Gastroesophageal sphincter (tissue), 4 donors: ENCODE measurements around the gene SPATA17. TPM values are rescaled to one million over a fixed set of nuclear protein-coding genes. Genes with fewer than 3 reads are reported as not detected.

Experiments used
- ATAC-seq: fragments of 150-250 bp; one replicate; pipeline ENCODE4 v1.9.1; 2016; ENCODE audit warnings: mild to moderate bottlenecking, moderate library complexity
- H3K27ac ChIP-seq, 4 donors: fragments of 200-600 bp; sonication (generic) in 3 of 4; 1 replicate in 3 of 4; 2 replicates in 1 of 4; pipeline ENCODE4 v1.5.1; 2016 to 2019
- H3K27me3 ChIP-seq: fragments of 200-600 bp; sonication (generic); one replicate; pipeline ENCODE4 v1.5.1; 2019
- H3K36me3 ChIP-seq, 2 donors: fragments of 200-600 bp; sonication (generic); one replicate each; pipeline ENCODE4 v1.5.1; 2019; ENCODE audit warnings: control low read depth in 1 of 2
- H3K4me1 ChIP-seq, 3 donors: fragments of 200-600 bp; sonication (generic); 1 replicate in 2 of 3; 2 replicates in 1 of 3; pipeline ENCODE4 v1.5.1; 2016 to 2019; ENCODE audit warnings: control low read depth in 2 of 3
- H3K4me3 ChIP-seq, 2 donors: fragments of 200-600 bp; sonication (generic); one replicate each; pipeline ENCODE4 v1.5.1; 2019; ENCODE audit warnings: mild to moderate bottlenecking in 1 of 2, moderate library complexity in 1 of 2
- H3K9me3 ChIP-seq, 3 donors: fragments of 200-600 bp; sonication (generic); one replicate each; pipeline ENCODE4 v1.5.1; 2017 to 2019; ENCODE audit warnings: control low read depth in 2 of 3
- EP300 ChIP-seq: sonication (generic); formaldehyde crosslinking; IDR thresholded peaks from one replicate; pipeline ENCODE4 v1.6.1; 2017; ENCODE audit warnings: antibody characterized with exemption, mild to moderate bottlenecking
- POLR2A ChIP-seq, 2 donors: fragments of 450-650 bp; IDR thresholded peaks; one replicate each; pipeline ENCODE4 v1.6.1; 2017; ENCODE audit warnings: antibody characterized with exemption in 2 of 2, mild to moderate bottlenecking in 2 of 2, moderate library complexity in 1 of 2
- POLR2AphosphoS5 ChIP-seq: sonication (generic); formaldehyde crosslinking; IDR thresholded peaks from one replicate; pipeline ENCODE4 v1.6.1; 2017; ENCODE audit warnings: antibody characterized with exemption
- WGBS, 2 donors: methylation state at CpG; one replicate each; pipeline ENCODE4 v1.1.5; 2018; ENCODE audit warnings: low coverage in 1 of 2; 5-methylcytosine and 5-hydroxymethylcytosine counted together
- total RNA-seq, 4 donors: library from RNA; depleted of rRNA; stranded (reverse); fragments of >200 nt; gene quantifications; one replicate each; pipeline ENCODE4 v1.1.0, GENCODE V29; 2016
- TF ChIP-seq, protein P1 (sequence below), 4 experiments: fragments of 200-600 bp in 2 of 4; fragments of 450-650 bp in 2 of 4; sonication (generic) in 1 of 4; IDR thresholded peaks; one replicate each; pipeline ENCODE4 v1.5.1; 2017 to 2019; ENCODE audit warnings: antibody characterized with exemption in 4 of 4, mild to moderate bottlenecking in 2 of 4, moderate library complexity in 2 of 4

SPATA17 gene
- total RNA-seq, 4 donors from 2014 or later = 0.13 to 0.62 (median 0.19) TPM; not detected in 1

DNA sequence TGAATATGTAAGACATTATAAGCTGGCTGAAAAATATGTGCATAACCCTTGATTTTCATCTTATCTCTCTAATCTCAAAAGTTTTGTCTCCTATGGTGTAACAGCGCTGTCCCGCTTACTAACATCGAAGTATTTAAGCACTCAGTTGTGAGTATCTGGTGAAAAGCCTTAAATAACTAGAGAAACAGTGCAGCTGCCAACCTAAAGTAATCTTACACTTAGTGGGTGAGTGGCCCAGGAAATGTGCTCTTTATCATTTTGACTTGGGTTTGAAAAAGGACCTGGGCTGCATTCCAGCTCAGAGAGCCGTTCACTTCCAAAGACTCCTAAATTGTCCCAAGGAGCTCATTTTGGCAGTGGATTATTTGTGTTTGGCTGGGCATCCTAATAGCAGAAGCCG is 225.9 kb downstream of the SPATA17 start:
- WGBS, 2 donors = 11 to 22% methylated on average over 4 to 5 of the region's 5 CpGs
- ATAC-seq = no peak
- no peak overlapping the region for H3K4me3 ChIP-seq
- peaks cover 0 to 9% (median 0%) of the 10 kb centered on the region in 3 donors for H3K9me3 ChIP-seq
- TF ChIP-seq POLR2A (IDR thresholded peaks at IDR 0.05) = no peak
- no peak for TF ChIP-seq EP300
- TF ChIP-seq, protein P1, sequence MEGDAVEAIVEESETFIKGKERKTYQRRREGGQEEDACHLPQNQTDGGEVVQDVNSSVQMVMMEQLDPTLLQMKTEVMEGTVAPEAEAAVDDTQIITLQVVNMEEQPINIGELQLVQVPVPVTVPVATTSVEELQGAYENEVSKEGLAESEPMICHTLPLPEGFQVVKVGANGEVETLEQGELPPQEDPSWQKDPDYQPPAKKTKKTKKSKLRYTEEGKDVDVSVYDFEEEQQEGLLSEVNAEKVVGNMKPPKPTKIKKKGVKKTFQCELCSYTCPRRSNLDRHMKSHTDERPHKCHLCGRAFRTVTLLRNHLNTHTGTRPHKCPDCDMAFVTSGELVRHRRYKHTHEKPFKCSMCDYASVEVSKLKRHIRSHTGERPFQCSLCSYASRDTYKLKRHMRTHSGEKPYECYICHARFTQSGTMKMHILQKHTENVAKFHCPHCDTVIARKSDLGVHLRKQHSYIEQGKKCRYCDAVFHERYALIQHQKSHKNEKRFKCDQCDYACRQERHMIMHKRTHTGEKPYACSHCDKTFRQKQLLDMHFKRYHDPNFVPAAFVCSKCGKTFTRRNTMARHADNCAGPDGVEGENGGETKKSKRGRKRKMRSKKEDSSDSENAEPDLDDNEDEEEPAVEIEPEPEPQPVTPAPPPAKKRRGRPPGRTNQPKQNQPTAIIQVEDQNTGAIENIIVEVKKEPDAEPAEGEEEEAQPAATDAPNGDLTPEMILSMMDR (IDR thresholded peaks at IDR 0.05) = no peak
- TF ChIP-seq POLR2AphosphoS5 = no peak
- peaks cover 0 to 16% (median 0%) of the 10 kb centered on the region in 3 donors for H3K4me1 ChIP-seq
- no peaks in the 10 kb centered on the region for H3K27me3 ChIP-seq
- H3K36me3 ChIP-seq = no peaks in the 10 kb centered on the region
- H3K27ac ChIP-seq = no peak overlapping the region

DNA sequence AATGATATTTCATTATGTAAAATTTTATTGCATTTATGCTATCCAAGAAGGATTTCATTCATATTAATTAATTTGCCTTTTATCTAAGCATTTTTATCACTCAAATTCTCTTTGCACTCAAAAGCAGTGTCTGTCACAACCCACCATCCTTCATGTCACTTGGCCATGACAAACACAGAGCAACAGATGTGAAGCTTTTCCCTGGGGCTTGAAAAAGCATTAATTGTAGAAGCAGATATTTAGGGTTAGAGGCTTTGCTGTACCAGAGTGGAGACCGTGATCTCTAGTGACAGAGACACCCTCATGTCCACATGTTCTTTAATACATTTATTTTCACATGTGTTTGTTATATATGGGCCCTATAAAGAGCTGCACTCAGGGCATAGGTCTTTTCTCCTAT is 230.5 kb downstream of the SPATA17 start:
- Histone ChIP-seq H3K4me3 (no peak overlapping the region), H3K27ac (no peak overlapping the region), H3K9me3 (peaks cover 0 to 9% (median 0%) of the 10 kb centered on the region in 3 donors), H3K4me1 (peaks cover 0 to 11% (median 0%) of the 10 kb centered on the region in 3 donors), H3K27me3 (no peaks in the 10 kb centered on the region), H3K36me3 (no peaks in the 10 kb centered on the region)
- no peak for ATAC-seq
- WGBS, 2 donors = 72 to 83% methylated on average over 1 of the region's 1 CpG
- TF ChIP-seq POLR2AphosphoS5 (no peak), POLR2A (IDR thresholded peaks at IDR 0.05) (no peak), EP300 (no peak)
- TF ChIP-seq, protein P1 (IDR thresholded peaks at IDR 0.05) = no peak

DNA sequence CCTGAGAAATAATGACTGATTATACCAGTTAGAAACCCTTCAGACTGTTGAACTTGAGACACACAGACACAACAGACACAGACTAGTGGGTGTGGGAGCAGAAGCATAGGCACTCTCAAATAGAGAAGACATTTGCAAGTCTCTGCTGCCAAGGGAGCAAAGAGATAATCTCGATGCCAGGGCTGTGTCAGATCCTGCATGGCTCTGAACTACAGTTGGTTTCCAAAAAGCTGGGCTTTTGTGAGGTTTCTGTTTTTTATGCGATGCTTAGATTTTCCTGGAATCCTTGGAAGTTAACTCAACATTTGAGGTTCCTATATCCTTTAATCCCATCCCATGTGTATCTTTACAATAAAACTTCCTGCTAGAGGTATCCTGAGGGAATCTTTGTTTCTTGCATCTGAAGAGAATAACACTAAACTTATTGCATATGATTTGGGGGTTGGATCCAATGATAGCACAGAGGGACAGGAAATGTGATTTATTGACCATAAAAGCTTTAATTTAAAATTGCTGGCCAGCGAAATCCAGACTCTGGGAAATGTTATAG is 236.4 kb downstream of the SPATA17 start:
- Histone ChIP-seq H3K36me3 (no peaks in the 10 kb centered on the region), H3K9me3 (no peaks in the 10 kb centered on the region), H3K4me1 (no peaks in the 10 kb centered on the region), H3K27ac (no peak overlapping the region), H3K27me3 (no peaks in the 10 kb centered on the region), H3K4me3 (no peak overlapping the region)
- ATAC-seq = no peak
- TF ChIP-seq POLR2A (IDR thresholded peaks at IDR 0.05) = no peak
- no peak for TF ChIP-seq EP300
- TF ChIP-seq POLR2AphosphoS5 = no peak
- 76 to 83% methylated on average over 3 of the region's 3 CpGs for WGBS, 2 donors

DNA sequence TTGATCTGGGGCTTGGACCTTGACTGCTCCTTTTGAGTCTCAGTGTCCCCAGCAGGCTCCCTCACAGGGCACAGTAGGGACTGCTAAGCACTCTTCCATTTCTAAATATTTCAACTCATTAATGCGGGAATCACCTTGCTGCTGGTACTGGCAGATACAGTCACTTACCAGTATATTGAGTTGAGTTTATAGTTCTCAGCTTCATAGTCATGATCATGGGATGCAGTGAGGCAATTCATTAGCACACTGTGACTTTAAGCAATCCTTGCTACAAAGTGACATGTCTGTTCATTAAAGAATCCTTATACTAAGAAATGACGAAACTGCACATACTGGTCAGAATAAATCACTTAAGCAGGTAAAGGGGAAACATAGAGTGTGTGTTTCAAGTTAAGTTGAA is 240.8 kb downstream of the SPATA17 start:
- no peaks in the 10 kb centered on the region for H3K36me3 ChIP-seq
- H3K9me3 ChIP-seq = no peaks in the 10 kb centered on the region
- H3K4me1 ChIP-seq = no peaks in the 10 kb centered on the region
- H3K27me3 ChIP-seq = no peaks in the 10 kb centered on the region
- H3K27ac ChIP-seq = no peak overlapping the region
- ATAC-seq = no peak
- TF ChIP-seq POLR2A (IDR thresholded peaks at IDR 0.05) (no peak), EP300 (no peak), POLR2AphosphoS5 (no peak)
- TF ChIP-seq, protein P1 (IDR thresholded peaks at IDR 0.05) = no peak
- 94 to 100% methylated on average over 2 of the region's 2 CpGs for WGBS, 2 donors
- no peak overlapping the region for H3K4me3 ChIP-seq

DNA sequence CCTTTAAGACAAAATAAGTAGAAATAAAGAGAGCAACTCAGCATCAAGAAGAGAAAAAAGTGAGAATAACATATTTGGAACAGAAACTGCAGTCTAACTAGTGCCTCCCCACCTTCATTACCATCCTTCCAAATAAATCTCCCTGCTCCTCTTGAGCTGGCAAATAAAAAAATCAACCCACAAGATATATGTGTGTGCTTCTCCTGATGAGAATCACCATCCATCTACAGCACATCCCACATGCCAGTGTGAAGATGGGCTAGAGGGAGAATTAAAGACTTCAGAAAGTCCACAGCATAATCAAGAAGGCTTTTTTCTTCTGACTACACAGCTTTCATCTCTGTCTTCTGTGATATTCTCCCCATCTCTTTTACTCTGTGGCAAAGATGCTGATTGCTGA is 244.1 kb downstream of the SPATA17 start:
- H3K9me3 ChIP-seq = no peaks in the 10 kb centered on the region
- H3K27me3 ChIP-seq = no peaks in the 10 kb centered on the region
- no peak overlapping the region for H3K27ac ChIP-seq
- H3K4me1 ChIP-seq = no peaks in the 10 kb centered on the region
- H3K4me3 ChIP-seq = no peak overlapping the region
- TF ChIP-seq POLR2A (IDR thresholded peaks at IDR 0.05) = no peak
- TF ChIP-seq EP300 = no peak
- TF ChIP-seq, protein P1 (IDR thresholded peaks at IDR 0.05) = no peak
- no peak for TF ChIP-seq POLR2AphosphoS5
- H3K36me3 ChIP-seq = no peaks in the 10 kb centered on the region
- ATAC-seq = no peak
